ENCODE data around the gene PSMA6. TPM values are rescaled to one million over a fixed set of nuclear protein-coding genes. Genes with fewer than 3 reads are reported as not detected.
"Not testable (repeated sequence)": the region's sequence is repeated elsewhere in the genome, so short reads cannot be mapped to it uniquely, and the experiment has no call there.

Gene PSMA6
- 178 TPM for polyA plus RNA-seq (ENCODE audit: insufficient read length)
- long read RNA-seq, donor 1, full-length matches to known transcripts: 109 of 109 reads
- long read RNA-seq, donor 1, partial matches to known transcripts: 0 of 109 reads
- long read RNA-seq, donor 1, other reads (novel, unspliced or antisense): 0 of 109 reads
- long read RNA-seq, donor 2, full-length matches to known transcripts: 91 of 91 reads
- long read RNA-seq, donor 2, partial matches to known transcripts: 0 of 91 reads
- long read RNA-seq, donor 2, other reads (novel, unspliced or antisense): 0 of 91 reads
- long read RNA-seq, donor 3, full-length matches to known transcripts: 91 of 91 reads
- long read RNA-seq, donor 3, partial matches to known transcripts: 0 of 91 reads
- long read RNA-seq, donor 3, other reads (novel, unspliced or antisense): 0 of 91 reads
- long read RNA-seq, donor 4, full-length matches to known transcripts: 12 of 18 reads
- long read RNA-seq, donor 4, partial matches to known transcripts: 6 of 18 reads
- long read RNA-seq, donor 4, other reads (novel, unspliced or antisense): 0 of 18 reads
- long read RNA-seq, donor 5, full-length matches to known transcripts: 213 of 218 reads
- long read RNA-seq, donor 5, partial matches to known transcripts: 5 of 218 reads
- long read RNA-seq, donor 5, other reads (novel, unspliced or antisense): 0 of 218 reads
- long read RNA-seq, donor 6, transcript PSMA6-201 (7 exons, 1,029 nt): major isoform, 111 of 118 reads
- long read RNA-seq, donor 6, partial matches to known transcripts: 0 of 118 reads
- long read RNA-seq, donor 6, other reads (novel, unspliced or antisense): 0 of 118 reads
- long read RNA-seq, donor 7, full-length matches to known transcripts: 189 of 221 reads
- long read RNA-seq, donor 7, partial matches to known transcripts: 27 of 221 reads
- long read RNA-seq, donor 7, other reads (novel, unspliced or antisense): 5 of 221 reads
- long read RNA-seq, donor 8, transcript PSMA6-201 (7 exons, 1,029 nt): major isoform, 46 of 49 reads
- long read RNA-seq, donor 8, partial matches to known transcripts: 0 of 49 reads
- long read RNA-seq, donor 8, other reads (novel, unspliced or antisense): 0 of 49 reads

- peak; percentile 99 for DNase-seq
These were observed at the start of gene PSMA6 for GRCh38 chr14:35292051-35292769. PSMA6 (plus strand) TSS chr14:35292382; CDS start chr14:35292477, 95 bp downstream.

- DNase-seq: no peak
These were observed 49.4 kb upstream of the PSMA6 start for GRCh38 chr14:35242599-35243311.

GRCh38 chr14:35243956-35244355 is 48.2 kb upstream of the PSMA6 start:
- no peak for DNase-seq

GRCh38 chr14:35244542-35244941 is 47.6 kb upstream of the PSMA6 start:
- no peak for DNase-seq

- DNase-seq: no peak
These were observed 47.1 kb upstream of the PSMA6 start for GRCh38 chr14:35245051-35245450.

- DNase-seq: no peak
These were observed 44.3 kb upstream of the PSMA6 start for GRCh38 chr14:35247777-35248475.

- no peak for DNase-seq
These were observed 43.8 kb upstream of the PSMA6 start for GRCh38 chr14:35248476-35248788.

GRCh38 chr14:35250319-35250718 is 41.9 kb upstream of the PSMA6 start:
- no peak for DNase-seq

- no peak for DNase-seq
These were observed 39.7 kb upstream of the PSMA6 start for GRCh38 chr14:35252451-35252868.

GRCh38 chr14:35253056-35253455 is 39.1 kb upstream of the PSMA6 start:
- not testable (repeated sequence) for DNase-seq

- DNase-seq: not testable (repeated sequence)
These were observed 38.1 kb upstream of the PSMA6 start for GRCh38 chr14:35254034-35254622.

GRCh38 chr14:35254736-35255135 is 37.4 kb upstream of the PSMA6 start:
- no peak for DNase-seq

- DNase-seq: no peak
These were observed 36.5 kb upstream of the PSMA6 start for GRCh38 chr14:35255711-35256110.

- DNase-seq: no peak
These were observed 34.4 kb upstream of the PSMA6 start for GRCh38 chr14:35257809-35258208.

- DNase-seq: no peak
These were observed 33.8 kb upstream of the PSMA6 start for GRCh38 chr14:35258420-35258819.

GRCh38 chr14:35261774-35262173 is 30.4 kb upstream of the PSMA6 start:
- DNase-seq: no peak

- DNase-seq: no peak
These were observed 29.7 kb upstream of the PSMA6 start for GRCh38 chr14:35262436-35262835.

GRCh38 chr14:35268946-35269345 is 23.2 kb upstream of the PSMA6 start:
- DNase-seq: no peak

- DNase-seq: no peak
These were observed 17.4 kb upstream of the PSMA6 start for GRCh38 chr14:35274805-35275204.

- no peak for DNase-seq
These were observed 15.0 kb upstream of the PSMA6 start for GRCh38 chr14:35277179-35277578.

Measured in left kidney (tissue), 8 donors.